Breast epithelium (tissue), 4 donors: ENCODE measurements around the gene PTGFR. TPM values are rescaled to one million over a fixed set of nuclear protein-coding genes. Genes with fewer than 3 reads are reported as not detected.

ENCODE experiments used
- DNase-seq, 2 donors: peaks; one replicate each; pipeline ENCODE4 v3.0.0-alpha.2; 2019; ENCODE audit warnings: low spot score in 2 of 2
- H3K27ac ChIP-seq, 2 donors: fragments of 200-600 bp; sonication (generic) in 1 of 2; one replicate each; pipeline ENCODE4 v1.5.1; 2016 to 2019; ENCODE audit warnings: mild to moderate bottlenecking in 1 of 2
- H3K27me3 ChIP-seq, 2 donors: fragments of 200-600 bp; sonication (generic) in 1 of 2; one replicate each; pipeline versions ENCODE4 v1.5.1 to v1.6.0; 2017 to 2019; ENCODE audit warnings: control low read depth in 1 of 2, mild to moderate bottlenecking in 1 of 2
- H3K36me3 ChIP-seq: fragments of 200-600 bp; one replicate; pipeline ENCODE4 v1.5.1; 2019
- H3K4me1 ChIP-seq, 2 donors: fragments of 200-600 bp; sonication (generic); one replicate each; pipeline ENCODE4 v1.5.1; 2016 to 2019; ENCODE audit warnings: control low read depth in 1 of 2
- H3K4me3 ChIP-seq, 3 donors: fragments of 200-600 bp; sonication (generic); 1 replicate in 2 of 3; 2 replicates in 1 of 3; pipeline ENCODE4 v1.5.1; 2016 to 2019; ENCODE audit warnings: mild to moderate bottlenecking in 3 of 3, moderate library complexity in 2 of 3
- H3K9me3 ChIP-seq, 2 donors: fragments of 200-600 bp; sonication (generic) in 1 of 2; one replicate each; pipeline ENCODE4 v1.5.1; 2016 to 2019; ENCODE audit warnings: control low read depth in 1 of 2
- POLR2A ChIP-seq: fragments of 450-650 bp; IDR thresholded peaks from one replicate; pipeline ENCODE4 v1.6.1; 2016; ENCODE audit warnings: antibody characterized with exemption, mild to moderate bottlenecking, moderate library complexity
- POLR2AphosphoS5 ChIP-seq, 3 donors: sonication (generic); formaldehyde crosslinking; IDR thresholded peaks; one replicate each; pipeline ENCODE4 v1.6.1; 2017; ENCODE audit warnings: antibody characterized with exemption in 3 of 3
- intact Hi-C: fragments of 100-400 bp; cut with DNase I; formaldehyde crosslinking; loops from one replicate; pipeline ENCODE4 v1.15.1; 2023; ENCODE audit warnings: low total_unique reads
- total RNA-seq, 3 donors: library from RNA; depleted of rRNA; stranded (reverse); fragments of >200 nt; gene quantifications; one replicate each; pipeline ENCODE4 v1.1.0, GENCODE V29; 2016
- TF ChIP-seq, protein P1 (sequence below), 3 donors: fragments of 450-650 bp; IDR thresholded peaks; one replicate each; pipeline ENCODE4 v1.5.1; 2016 to 2017; ENCODE audit warnings: antibody characterized with exemption in 3 of 3, mild to moderate bottlenecking in 3 of 3, moderate library complexity in 3 of 3

PTGFR gene
- total RNA-seq, 3 donors from 2014 or later: 2.3 to 16.5 (median 7.9) TPM

DNA sequence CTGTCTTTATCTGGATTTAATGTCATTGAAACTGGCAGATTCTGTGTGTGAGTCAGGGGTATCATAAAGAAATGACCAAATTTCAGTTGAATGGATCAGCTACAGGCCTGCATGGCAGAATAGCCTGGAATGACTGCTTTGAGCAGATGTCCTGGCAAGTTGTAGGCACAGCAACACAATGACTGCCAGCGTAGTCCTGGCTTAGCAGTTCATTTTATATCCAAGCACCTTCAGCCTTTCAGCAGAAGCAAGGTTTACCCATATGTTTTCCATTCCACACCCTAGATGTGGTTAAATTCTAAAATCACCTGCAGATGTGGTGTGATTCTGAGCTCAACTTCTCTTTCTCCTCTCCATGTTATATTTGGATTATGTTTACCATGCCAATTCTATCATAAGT, 22.3 kb upstream of the PTGFR start:
- Histone ChIP-seq H3K9me3 (peaks cover 0 to 4% of the 10 kb centered on the region in 2 donors), H3K27ac (no peak overlapping the region), H3K36me3 (no peaks in the 10 kb centered on the region), H3K4me3 (no peak overlapping the region), H3K4me1 (no peaks in the 10 kb centered on the region), H3K27me3 (no peaks in the 10 kb centered on the region)
- intact Hi-C loops: no loop called here
- TF ChIP-seq POLR2AphosphoS5 (IDR thresholded peaks at IDR 0.05) (no peak), POLR2A (no peak)
- TF ChIP-seq, protein P1, sequence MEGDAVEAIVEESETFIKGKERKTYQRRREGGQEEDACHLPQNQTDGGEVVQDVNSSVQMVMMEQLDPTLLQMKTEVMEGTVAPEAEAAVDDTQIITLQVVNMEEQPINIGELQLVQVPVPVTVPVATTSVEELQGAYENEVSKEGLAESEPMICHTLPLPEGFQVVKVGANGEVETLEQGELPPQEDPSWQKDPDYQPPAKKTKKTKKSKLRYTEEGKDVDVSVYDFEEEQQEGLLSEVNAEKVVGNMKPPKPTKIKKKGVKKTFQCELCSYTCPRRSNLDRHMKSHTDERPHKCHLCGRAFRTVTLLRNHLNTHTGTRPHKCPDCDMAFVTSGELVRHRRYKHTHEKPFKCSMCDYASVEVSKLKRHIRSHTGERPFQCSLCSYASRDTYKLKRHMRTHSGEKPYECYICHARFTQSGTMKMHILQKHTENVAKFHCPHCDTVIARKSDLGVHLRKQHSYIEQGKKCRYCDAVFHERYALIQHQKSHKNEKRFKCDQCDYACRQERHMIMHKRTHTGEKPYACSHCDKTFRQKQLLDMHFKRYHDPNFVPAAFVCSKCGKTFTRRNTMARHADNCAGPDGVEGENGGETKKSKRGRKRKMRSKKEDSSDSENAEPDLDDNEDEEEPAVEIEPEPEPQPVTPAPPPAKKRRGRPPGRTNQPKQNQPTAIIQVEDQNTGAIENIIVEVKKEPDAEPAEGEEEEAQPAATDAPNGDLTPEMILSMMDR (IDR thresholded peaks at IDR 0.05): no peak
- no peak for DNase-seq

DNA sequence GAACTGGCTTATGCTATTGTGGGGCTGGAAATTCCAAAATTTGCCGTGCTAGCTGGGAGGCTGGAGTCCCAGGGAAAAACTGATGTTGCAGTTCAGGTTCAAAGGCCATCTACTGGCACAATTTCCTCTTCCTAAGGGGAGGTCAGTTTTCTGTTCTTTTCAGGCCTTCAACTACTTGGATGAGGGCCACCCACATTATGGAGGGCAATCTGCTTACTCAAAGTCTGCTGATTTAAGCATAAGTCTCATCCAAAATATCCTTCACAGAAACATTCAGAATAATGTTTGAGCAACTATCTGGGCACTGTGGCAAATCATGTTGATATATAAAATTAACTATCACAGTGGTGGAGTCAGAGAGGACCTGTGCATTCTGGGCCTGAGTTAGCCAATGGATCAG, 21.2 kb upstream of the PTGFR start:
- Histone ChIP-seq H3K4me1 (no peaks in the 10 kb centered on the region), H3K36me3 (no peaks in the 10 kb centered on the region), H3K9me3 (no peaks in the 10 kb centered on the region), H3K27ac (no peak overlapping the region), H3K27me3 (no peaks in the 10 kb centered on the region), H3K4me3 (no peak overlapping the region)
- TF ChIP-seq POLR2A (no peak), POLR2AphosphoS5 (IDR thresholded peaks at IDR 0.05) (no peak)
- TF ChIP-seq, protein P1 (IDR thresholded peaks at IDR 0.05): no peak
- intact Hi-C loops: no loop called here
- no peak for DNase-seq

DNA sequence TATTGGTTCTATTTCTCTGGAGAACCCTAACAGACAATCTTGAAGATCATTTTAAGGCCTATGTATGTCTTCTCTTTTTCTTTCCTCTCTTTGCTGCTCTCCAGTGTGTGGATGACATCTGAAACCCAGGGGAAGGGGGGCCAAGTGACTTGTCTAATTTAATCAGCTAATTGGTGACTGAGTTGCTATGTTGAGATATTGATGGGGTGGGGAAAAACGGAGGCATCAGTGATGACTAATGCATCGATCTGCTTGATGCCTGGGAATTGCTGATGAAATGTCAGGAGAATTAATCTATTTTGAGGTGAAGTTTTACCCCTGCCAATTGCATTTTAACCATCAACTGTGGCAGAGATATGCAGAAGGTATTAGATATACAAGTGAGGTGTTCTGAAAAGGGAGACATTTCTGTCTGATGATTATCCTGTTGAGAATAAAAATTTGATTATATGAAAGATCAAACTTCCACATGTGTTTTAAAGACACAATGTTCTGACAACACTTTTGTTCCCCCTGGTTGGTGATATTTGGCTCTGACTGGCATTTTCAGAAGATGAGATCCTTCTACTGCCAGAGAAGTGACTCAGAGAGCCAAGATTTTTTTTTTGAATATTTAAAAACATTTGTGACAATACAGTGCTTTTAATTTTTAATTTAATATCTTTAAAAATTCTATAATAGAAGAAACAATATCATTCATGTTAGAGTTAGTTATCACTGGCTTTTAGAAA, 18.7 kb upstream of the PTGFR start:
- H3K36me3 ChIP-seq: no peaks in the 10 kb centered on the region
- H3K4me3 ChIP-seq: no peak overlapping the region
- H3K27me3 ChIP-seq: no peaks in the 10 kb centered on the region
- no peak for DNase-seq
- no peaks in the 10 kb centered on the region for H3K4me1 ChIP-seq
- TF ChIP-seq POLR2AphosphoS5 (IDR thresholded peaks at IDR 0.05): no peak
- TF ChIP-seq POLR2A: no peak
- TF ChIP-seq, protein P1 (IDR thresholded peaks at IDR 0.05): no peak
- H3K27ac ChIP-seq: no peak overlapping the region
- intact Hi-C loops: no loop called here
- H3K9me3 ChIP-seq: no peaks in the 10 kb centered on the region

DNA sequence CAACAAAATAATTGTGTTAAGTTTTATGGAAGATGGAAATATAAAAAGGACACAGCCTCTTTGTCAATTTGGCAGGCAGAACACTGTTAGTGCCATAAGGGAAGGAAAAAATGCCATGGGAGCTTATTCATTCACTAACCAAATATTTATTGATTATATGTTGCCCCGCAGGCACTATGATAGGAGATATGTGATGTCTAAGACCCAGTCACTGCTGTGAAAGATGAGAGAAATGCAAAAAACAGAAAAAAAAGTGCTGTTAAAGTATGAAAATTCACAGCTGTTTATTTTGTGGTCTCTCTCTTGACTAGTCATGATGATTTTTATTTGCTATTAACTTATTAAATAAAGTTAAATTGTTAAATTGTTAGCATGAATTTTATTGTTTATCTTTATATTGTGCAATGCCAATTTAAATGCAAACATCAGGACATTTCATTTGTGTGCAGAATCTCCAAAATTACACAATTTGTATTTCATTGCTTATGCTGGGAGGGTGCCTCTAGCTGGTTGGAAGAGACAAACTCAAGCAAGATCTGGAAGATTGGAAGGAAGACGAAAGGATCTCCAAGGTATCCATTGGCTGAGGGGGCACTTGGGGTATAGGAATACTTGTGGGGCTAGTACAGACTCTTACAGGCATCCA, 17.8 kb upstream of the PTGFR start:
- Histone ChIP-seq H3K9me3 (no peaks in the 10 kb centered on the region), H3K27ac (no peak overlapping the region), H3K36me3 (no peaks in the 10 kb centered on the region), H3K27me3 (no peaks in the 10 kb centered on the region), H3K4me1 (no peaks in the 10 kb centered on the region), H3K4me3 (no peak overlapping the region)
- intact Hi-C loops: no loop called here
- no peak for DNase-seq
- TF ChIP-seq, protein P1 (IDR thresholded peaks at IDR 0.05): no peak
- TF ChIP-seq POLR2AphosphoS5 (IDR thresholded peaks at IDR 0.05): no peak
- TF ChIP-seq POLR2A: no peak

DNA sequence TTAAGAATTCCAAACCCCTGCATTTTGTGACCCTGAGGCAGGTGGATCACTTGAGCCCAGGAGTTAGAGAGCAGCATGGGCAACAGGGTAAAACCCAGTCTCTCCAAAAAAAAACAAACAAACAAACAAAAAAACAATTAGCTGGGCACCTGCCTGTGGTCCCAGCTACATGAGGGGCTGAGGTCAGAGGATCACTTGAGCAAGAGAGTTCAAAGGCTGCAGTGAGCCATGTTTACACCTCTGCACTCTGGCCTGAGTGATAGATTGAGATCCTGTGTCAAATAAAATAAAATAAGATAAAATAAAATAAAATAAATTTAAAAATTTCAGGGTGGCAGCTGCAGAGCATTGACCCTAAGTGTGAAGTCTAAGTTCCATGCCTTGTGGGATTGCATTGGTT, 16.7 kb upstream of the PTGFR start:
- TF ChIP-seq POLR2AphosphoS5 (IDR thresholded peaks at IDR 0.05): no peak
- no peak for TF ChIP-seq POLR2A
- TF ChIP-seq, protein P1 (IDR thresholded peaks at IDR 0.05): no peak
- no peak overlapping the region for H3K4me3 ChIP-seq
- H3K27ac ChIP-seq: no peak overlapping the region
- H3K4me1 ChIP-seq: no peaks in the 10 kb centered on the region
- H3K27me3 ChIP-seq: no peaks in the 10 kb centered on the region
- intact Hi-C loops: no loop called here
- no peaks in the 10 kb centered on the region for H3K9me3 ChIP-seq
- no peak for DNase-seq
- H3K36me3 ChIP-seq: no peaks in the 10 kb centered on the region
